ENCODE data around the gene POMGNT2. TPM values are rescaled to one million over a fixed set of nuclear protein-coding genes. Genes with fewer than 3 reads are reported as not detected.

The POMGNT2 gene
- total RNA-seq, 1 donor = 9.3 TPM

GRCh38 chr3:43079536-43080332, 26.1 kb downstream of the POMGNT2 start:
- no peak for DNase-seq (ENCODE audit: low read depth)
- TF ChIP-seq CTCF (IDR thresholded peaks at IDR 0.05; ENCODE audit: insufficient read depth, low read length) = no peak
- H3K4me3 ChIP-seq (ENCODE audit: low read depth, low read length) = no peak overlapping the region

- no peak for DNase-seq (ENCODE audit: low read depth)
- no peak for TF ChIP-seq CTCF (IDR thresholded peaks at IDR 0.05; ENCODE audit: insufficient read depth, low read length)
- H3K4me3 ChIP-seq (ENCODE audit: low read depth, low read length) = no peak overlapping the region
Observed at GRCh38 chr3:43077707-43078106, 28.2 kb downstream of the POMGNT2 start.

GRCh38 chr3:43077261-43077660, 28.6 kb downstream of the POMGNT2 start:
- no peak for DNase-seq (ENCODE audit: low read depth)

GRCh38 chr3:43076857-43077256, 29.0 kb downstream of the POMGNT2 start:
- TF ChIP-seq CTCF (IDR thresholded peaks at IDR 0.05; ENCODE audit: insufficient read depth, low read length) = no peak
- no peak for DNase-seq (ENCODE audit: low read depth)
- H3K4me3 ChIP-seq (ENCODE audit: low read depth, low read length) = no peak overlapping the region

More at GRCh38 chr3:43077261-43077660, 28.6 kb downstream of the POMGNT2 start:
- TF ChIP-seq CTCF (IDR thresholded peaks at IDR 0.05; ENCODE audit: insufficient read depth, low read length) = no peak
- H3K4me3 ChIP-seq (ENCODE audit: low read depth, low read length) = no peak overlapping the region

GRCh38 chr3:43075904-43076661, 29.8 kb downstream of the POMGNT2 start:
- TF ChIP-seq CTCF (IDR thresholded peaks at IDR 0.05; ENCODE audit: insufficient read depth, low read length) = no peak
- H3K4me3 ChIP-seq (ENCODE audit: low read depth, low read length) = no peak overlapping the region
- DNase-seq (ENCODE audit: low read depth) = no peak

GRCh38 chr3:43074901-43075689, 30.8 kb downstream of the POMGNT2 start:
- peak; percentile 18 for DNase-seq (ENCODE audit: low read depth)
- no peak for TF ChIP-seq CTCF (IDR thresholded peaks at IDR 0.05; ENCODE audit: insufficient read depth, low read length)
- no peak overlapping the region for H3K4me3 ChIP-seq (ENCODE audit: low read depth, low read length)

All from fibroblast of the aortic adventitia (primary cell).